Neural cell (in vitro differentiated cells): ENCODE results near the gene EYS.

ENCODE experiments used
- RAD21 ChIP-seq: fragments of 450-650 bp; conservative IDR thresholded peaks from 2 replicates; pipeline ENCODE4 v1.6.1; 2014; ENCODE audit warnings: antibody characterized with exemption, mild to moderate bottlenecking, moderate library complexity
- TF ChIP-seq, protein P1 (sequence below): fragments of 450-650 bp; IDR thresholded peaks from 2 replicates; pipeline ENCODE4 v1.5.1; 2014; ENCODE audit warnings: antibody characterized with exemption, mild to moderate bottlenecking, moderate library complexity; ENCODE audit not compliant: poor library complexity, severe bottlenecking

DNA sequence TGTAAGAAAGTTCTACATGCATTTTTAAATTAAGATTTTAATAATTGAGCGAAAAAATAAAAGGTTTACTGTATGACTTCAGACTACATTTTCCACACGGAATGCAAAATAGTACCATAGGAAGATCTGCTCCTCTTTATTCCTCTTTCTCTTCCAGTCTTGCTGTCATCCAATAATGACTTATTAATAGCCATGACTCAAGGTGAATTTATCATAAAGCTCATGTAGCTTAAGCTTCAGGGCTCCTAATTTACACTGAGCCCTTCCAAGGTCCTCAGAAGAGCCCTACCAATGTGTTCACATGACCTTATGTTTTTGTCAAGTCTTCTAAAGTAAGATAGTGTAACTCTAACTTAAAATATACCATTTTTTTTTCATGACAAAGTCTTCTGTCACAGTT lies 1561.4 kb downstream of the EYS start:
- TF ChIP-seq, protein P1, sequence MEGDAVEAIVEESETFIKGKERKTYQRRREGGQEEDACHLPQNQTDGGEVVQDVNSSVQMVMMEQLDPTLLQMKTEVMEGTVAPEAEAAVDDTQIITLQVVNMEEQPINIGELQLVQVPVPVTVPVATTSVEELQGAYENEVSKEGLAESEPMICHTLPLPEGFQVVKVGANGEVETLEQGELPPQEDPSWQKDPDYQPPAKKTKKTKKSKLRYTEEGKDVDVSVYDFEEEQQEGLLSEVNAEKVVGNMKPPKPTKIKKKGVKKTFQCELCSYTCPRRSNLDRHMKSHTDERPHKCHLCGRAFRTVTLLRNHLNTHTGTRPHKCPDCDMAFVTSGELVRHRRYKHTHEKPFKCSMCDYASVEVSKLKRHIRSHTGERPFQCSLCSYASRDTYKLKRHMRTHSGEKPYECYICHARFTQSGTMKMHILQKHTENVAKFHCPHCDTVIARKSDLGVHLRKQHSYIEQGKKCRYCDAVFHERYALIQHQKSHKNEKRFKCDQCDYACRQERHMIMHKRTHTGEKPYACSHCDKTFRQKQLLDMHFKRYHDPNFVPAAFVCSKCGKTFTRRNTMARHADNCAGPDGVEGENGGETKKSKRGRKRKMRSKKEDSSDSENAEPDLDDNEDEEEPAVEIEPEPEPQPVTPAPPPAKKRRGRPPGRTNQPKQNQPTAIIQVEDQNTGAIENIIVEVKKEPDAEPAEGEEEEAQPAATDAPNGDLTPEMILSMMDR, result no peak
- no peak for TF ChIP-seq RAD21
